Caco-2 (cell line): ENCODE data around the gene PAXIP1. TPM values are rescaled to one million over a fixed set of nuclear protein-coding genes. Genes with fewer than 3 reads are reported as not detected.
A peak's percentile ranks its signal among the peaks of the same experiment; 100 is the strongest.

Experiments used
- BruUV-seq: library from RNA; stranded (reverse); fragments of 400-500 nt; replicated peaks from 2 replicates; lab custom pipeline; 2021; lab: Mats Ljungman, UMichigan
- CTCF ChIA-PET: fragments of 300-600 bp; sonication (Branson Sonifier 250); formaldehyde crosslinking; loops from one replicate; lab custom pipeline; 2022; ENCODE audit warnings: antibody characterized with exemption; lab: Charles Lee
- POLR2A ChIA-PET: fragments of 300-600 bp; sonication (Branson Sonifier 250); formaldehyde crosslinking; loops from one replicate; lab custom pipeline; 2022; ENCODE audit warnings: antibody characterized with exemption; lab: Charles Lee
- DNase-seq, 2 experiments: peaks; one replicate each; pipeline versions ENCODE4 v3.0.0 to v3.0.0-alpha.2; 2020 to 2022
- H3K27me3 ChIP-seq: replicated peaks from 2 replicates; pipeline ENCODE4 v1.6.0; 2011; ENCODE audit warnings: low read length; ENCODE audit not compliant: control insufficient read depth, insufficient read depth
- H3K36me3 ChIP-seq: 2 replicates; pipeline ENCODE4 v1.5.1; 2011; ENCODE audit warnings: low read length; ENCODE audit not compliant: control insufficient read depth, insufficient read depth
- H3K4me1 ChIP-seq: fragments of 250-450 bp; sonication (Bioruptor Pico); 2 replicates; pipeline ENCODE4 v1.5.1; 2020; ENCODE audit warnings: mild to moderate bottlenecking
- H3K4me3 ChIP-seq: 2 replicates; pipeline ENCODE4 v1.5.1; 2011; ENCODE audit warnings: low read depth, mild to moderate bottlenecking, control low read depth, low read length
- H3K9me3 ChIP-seq: fragments of 250-450 bp; sonication (Bioruptor Pico); 2 replicates; pipeline ENCODE4 v1.5.1; 2020; ENCODE audit warnings: mild to moderate bottlenecking, moderate library complexity
- H3K27ac Mint-ChIP-seq: one replicate; pipeline ENCODE4 v1.8.0; 2022; ENCODE audit warnings: mixed read lengths; ENCODE audit not compliant: unreplicated experiment
- H3K27me3 Mint-ChIP-seq: one replicate; pipeline ENCODE4 v1.8.0; 2022; ENCODE audit warnings: mixed read lengths; ENCODE audit not compliant: insufficient read depth, unreplicated experiment
- H3K36me3 Mint-ChIP-seq: one replicate; pipeline ENCODE4 v1.8.0; 2022; ENCODE audit warnings: mild to moderate bottlenecking, mixed read lengths; ENCODE audit not compliant: insufficient read depth, unreplicated experiment
- H3K4me1 Mint-ChIP-seq: one replicate; pipeline ENCODE4 v1.8.0; 2022; ENCODE audit warnings: low read depth, mixed read lengths; ENCODE audit not compliant: unreplicated experiment
- H3K4me3 Mint-ChIP-seq: one replicate; pipeline ENCODE4 v1.8.0; 2022; ENCODE audit warnings: mild to moderate bottlenecking, moderate library complexity, mixed read lengths; ENCODE audit not compliant: unreplicated experiment
- H3K9me3 Mint-ChIP-seq: one replicate; pipeline ENCODE4 v1.8.0; 2022; ENCODE audit warnings: mixed read lengths; ENCODE audit not compliant: unreplicated experiment
- intact Hi-C: fragments of 100-400 bp; cut with micrococcal nuclease; formaldehyde crosslinking; loops from one replicate; pipeline ENCODE4 v1.10.0; 2022; ENCODE audit not compliant: unreplicated experiment
- total RNA-seq: library from RNA; stranded (reverse); gene quantifications from 2 replicates; pipeline ENCODE4 v1.2.3, GENCODE V29; 2022
- TF ChIP-seq, protein P1 (sequence below), 2 experiments: fragments of 200-600 bp in 1 of 2; IDR thresholded peaks; 1 replicate in 1 of 2; 2 replicates in 1 of 2; pipeline versions ENCODE4 v1.5.1 to v1.8.0; 2011 to 2022; ENCODE audit warnings: antibody characterized with exemption in 1 of 2, control low read depth in 1 of 2, inconsistent platforms in 1 of 2, low read depth in 1 of 2, low read length in 1 of 2, mild to moderate bottlenecking in 1 of 2, moderate library complexity in 1 of 2; ENCODE audit not compliant: insufficient read depth in 1 of 2, severe bottlenecking in 1 of 2, unreplicated experiment in 1 of 2

Gene PAXIP1
- total RNA-seq, 1 experiment from 2014 or later: 31.5 TPM

DNA sequence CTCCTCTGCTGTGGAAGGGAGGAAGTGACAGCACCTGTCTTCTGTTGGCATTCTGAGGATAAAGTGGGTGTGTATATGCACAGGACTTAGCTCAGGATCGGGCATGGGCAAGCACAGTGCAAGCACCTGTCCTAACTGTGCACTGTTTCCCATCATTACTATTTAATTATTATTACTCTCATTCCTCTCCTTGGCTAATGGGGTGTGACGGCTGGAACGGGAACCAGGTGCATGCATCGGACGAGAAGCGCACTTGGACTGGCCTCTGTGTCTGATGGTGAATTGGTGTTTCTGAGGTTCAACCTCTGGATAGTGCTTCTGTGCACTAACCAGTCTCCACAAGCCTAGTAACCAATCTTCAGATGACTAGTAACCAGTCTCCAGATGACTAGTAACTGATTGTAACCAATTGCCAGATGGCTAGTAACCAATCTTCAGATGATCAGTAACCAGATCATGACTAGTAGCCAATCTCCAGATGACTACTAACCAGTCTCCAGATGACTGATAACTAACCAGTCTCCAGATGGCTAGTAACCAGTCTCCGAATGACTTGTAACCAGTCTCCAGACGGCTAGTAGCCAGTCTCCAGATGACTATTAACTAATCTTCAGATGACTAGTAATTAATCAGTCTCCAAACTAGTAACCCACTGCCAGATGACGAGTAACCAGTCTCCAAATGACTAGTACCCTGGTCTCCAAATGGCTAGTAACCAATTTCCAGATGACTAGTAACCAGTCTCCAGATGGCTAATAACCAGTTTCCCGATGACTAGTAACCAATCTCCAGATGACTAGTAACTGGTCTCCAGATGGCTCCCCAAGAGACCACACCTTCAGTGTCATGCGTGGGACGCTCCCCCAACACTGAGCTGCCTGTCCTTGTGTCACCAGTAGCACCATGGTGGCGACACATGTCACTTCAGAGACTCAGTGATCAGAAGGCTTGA, 85.8 kb downstream of the PAXIP1 start:
- BruUV-seq: no TSS peak
- H3K9me3 ChIP-seq: no peaks in the 10 kb centered on the region; the same call in 1 of the 2 replicates
- no peak for DNase-seq
- CTCF ChIA-PET: no interaction called here
- no peaks in the 10 kb centered on the region for H3K36me3 Mint-ChIP-seq
- no peaks in the 10 kb centered on the region for H3K27me3 Mint-ChIP-seq
- H3K27me3 ChIP-seq: no peaks in the 10 kb centered on the region
- POLR2A ChIA-PET: no interaction called here
- H3K4me1 Mint-ChIP-seq: no peaks in the 10 kb centered on the region
- intact Hi-C loops: loop anchor here (10.0 kb wide), 1 partner anchor 82 kb away; no protein-coding TSS in a partner anchor
- no peak overlapping the region for H3K27ac Mint-ChIP-seq
- H3K4me3 ChIP-seq: no peak overlapping the region
- TF ChIP-seq, protein P1, sequence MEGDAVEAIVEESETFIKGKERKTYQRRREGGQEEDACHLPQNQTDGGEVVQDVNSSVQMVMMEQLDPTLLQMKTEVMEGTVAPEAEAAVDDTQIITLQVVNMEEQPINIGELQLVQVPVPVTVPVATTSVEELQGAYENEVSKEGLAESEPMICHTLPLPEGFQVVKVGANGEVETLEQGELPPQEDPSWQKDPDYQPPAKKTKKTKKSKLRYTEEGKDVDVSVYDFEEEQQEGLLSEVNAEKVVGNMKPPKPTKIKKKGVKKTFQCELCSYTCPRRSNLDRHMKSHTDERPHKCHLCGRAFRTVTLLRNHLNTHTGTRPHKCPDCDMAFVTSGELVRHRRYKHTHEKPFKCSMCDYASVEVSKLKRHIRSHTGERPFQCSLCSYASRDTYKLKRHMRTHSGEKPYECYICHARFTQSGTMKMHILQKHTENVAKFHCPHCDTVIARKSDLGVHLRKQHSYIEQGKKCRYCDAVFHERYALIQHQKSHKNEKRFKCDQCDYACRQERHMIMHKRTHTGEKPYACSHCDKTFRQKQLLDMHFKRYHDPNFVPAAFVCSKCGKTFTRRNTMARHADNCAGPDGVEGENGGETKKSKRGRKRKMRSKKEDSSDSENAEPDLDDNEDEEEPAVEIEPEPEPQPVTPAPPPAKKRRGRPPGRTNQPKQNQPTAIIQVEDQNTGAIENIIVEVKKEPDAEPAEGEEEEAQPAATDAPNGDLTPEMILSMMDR (IDR thresholded peaks at IDR 0.05; ENCODE audit: insufficient read depth in 1 of 2, low read depth in 1 of 2, low read length in 1 of 2, severe bottlenecking in 1 of 2, unreplicated experiment in 1 of 2): no peak
- H3K36me3 ChIP-seq: no peaks in the 10 kb centered on the region
- no peak overlapping the region for H3K4me3 Mint-ChIP-seq
- peaks cover 5% of the 10 kb centered on the region for H3K9me3 Mint-ChIP-seq
- H3K4me1 ChIP-seq: no peaks in the 10 kb centered on the region

DNA sequence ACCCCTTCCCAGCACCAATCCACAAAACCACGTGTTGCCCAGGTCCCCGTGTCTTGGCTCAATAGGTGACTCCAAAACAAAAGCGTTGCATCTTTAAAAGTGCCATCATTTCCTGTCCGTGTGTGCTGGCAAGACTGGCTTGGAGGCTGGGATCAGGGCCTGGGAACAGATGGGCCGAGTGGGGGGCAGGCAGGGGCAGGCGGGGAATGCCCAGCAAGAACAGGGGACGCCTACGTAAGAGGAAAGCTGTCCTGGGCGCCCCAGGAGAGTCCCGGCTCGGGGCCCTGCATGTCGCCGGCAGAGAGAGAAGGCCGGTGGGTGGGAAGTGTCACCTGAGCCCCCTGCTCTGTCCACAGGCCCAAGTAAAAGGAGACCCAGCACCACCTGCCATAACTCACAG, 86.5 kb downstream of the PAXIP1 start:
- H3K36me3 Mint-ChIP-seq: no peaks in the 10 kb centered on the region
- no TSS peak for BruUV-seq
- POLR2A ChIA-PET: no interaction called here
- Histone ChIP-seq H3K4me3 (no peak overlapping the region), H3K9me3 (peaks cover 5% of the 10 kb centered on the region), H3K4me1 (no peaks in the 10 kb centered on the region), H3K27me3 (no peaks in the 10 kb centered on the region), H3K36me3 (no peaks in the 10 kb centered on the region)
- peaks cover 12% of the 10 kb centered on the region for H3K9me3 Mint-ChIP-seq
- TF ChIP-seq, protein P1 (IDR thresholded peaks at IDR 0.05; ENCODE audit: insufficient read depth in 1 of 2, low read depth in 1 of 2, low read length in 1 of 2, severe bottlenecking in 1 of 2, unreplicated experiment in 1 of 2): no peak
- H3K27me3 Mint-ChIP-seq: no peaks in the 10 kb centered on the region
- no peak overlapping the region for H3K4me3 Mint-ChIP-seq
- CTCF ChIA-PET: no interaction called here
- no peaks in the 10 kb centered on the region for H3K4me1 Mint-ChIP-seq
- peak in 1 of 2 experiments; percentile 19 for DNase-seq
- intact Hi-C loops: loop anchor here (10.0 kb wide), 1 partner anchor 82 kb away; no protein-coding TSS in a partner anchor
- H3K27ac Mint-ChIP-seq: no peak overlapping the region

DNA sequence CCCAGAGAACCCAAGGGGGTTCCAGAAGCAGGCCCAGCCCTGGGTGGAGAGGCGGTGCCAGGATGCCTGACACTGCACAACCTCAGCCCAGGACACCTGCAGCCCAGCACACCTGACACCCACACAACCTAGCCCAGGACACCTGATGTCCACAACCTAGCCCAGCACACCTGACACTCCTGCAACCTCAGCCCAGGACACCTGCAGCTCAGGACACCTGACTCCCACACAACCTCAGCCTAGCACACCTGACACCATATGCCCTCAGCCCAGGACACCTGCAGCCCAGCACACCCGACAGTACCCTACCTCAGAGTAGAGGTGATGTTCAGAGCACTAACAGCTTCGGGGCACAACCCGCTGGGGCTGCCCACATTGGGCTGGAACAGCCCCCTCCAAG, 87.3 kb downstream of the PAXIP1 start:
- DNase-seq: peak in 1 of 2 experiments; percentile 31
- H3K9me3 Mint-ChIP-seq: peaks cover 18% of the 10 kb centered on the region
- ChIA-PET POLR2A (no interaction called here), CTCF (interaction anchor here (0.5 to 1.2 kb wide), 2 partner anchors 429 to 857 kb away, joined by 4 to 7 read pairs; no protein-coding TSS in a partner anchor)
- intact Hi-C loops: loop anchor here (10.0 kb wide), 1 partner anchor 81 kb away; no protein-coding TSS in a partner anchor
- H3K36me3 Mint-ChIP-seq: no peaks in the 10 kb centered on the region
- no peaks in the 10 kb centered on the region for H3K4me1 Mint-ChIP-seq
- Histone ChIP-seq H3K4me3 (no peak overlapping the region), H3K27me3 (no peaks in the 10 kb centered on the region), H3K36me3 (no peaks in the 10 kb centered on the region), H3K9me3 (peaks cover 12% of the 10 kb centered on the region), H3K4me1 (no peaks in the 10 kb centered on the region)
- no peak overlapping the region for H3K4me3 Mint-ChIP-seq
- H3K27me3 Mint-ChIP-seq: no peaks in the 10 kb centered on the region
- no TSS peak for BruUV-seq
- no peak overlapping the region for H3K27ac Mint-ChIP-seq
- TF ChIP-seq, protein P1 (IDR thresholded peaks at IDR 0.05; ENCODE audit: insufficient read depth in 1 of 2, low read depth in 1 of 2, low read length in 1 of 2, severe bottlenecking in 1 of 2, unreplicated experiment in 1 of 2): no peak
